GM19240 (cell line): ENCODE measurements around the gene MND1.
"Not testable (repeated sequence)": the region's sequence is repeated elsewhere in the genome, so short reads cannot be mapped to it uniquely, and the experiment has no call there.

ENCODE experiments used
- DNase-seq: peaks from one replicate; pipeline ENCODE4 v3.0.0; 2011; ENCODE audit warnings: low spot score; ENCODE audit not compliant: insufficient read length

MND1 gene

GRCh38 chr4:153401501-153401900 is 57.0 kb downstream of the MND1 start:
- DNase-seq: no peak

GRCh38 chr4:153402366-153402765 is 57.9 kb downstream of the MND1 start:
- no peak for DNase-seq

- DNase-seq: no peak
Measured at GRCh38 chr4:153403726-153404125, 59.2 kb downstream of the MND1 start.

GRCh38 chr4:153407906-153408305 is 63.4 kb downstream of the MND1 start:
- no peak for DNase-seq

- no peak for DNase-seq
Measured at GRCh38 chr4:153408932-153409331, 64.4 kb downstream of the MND1 start.

GRCh38 chr4:153409412-153409811 is 64.9 kb downstream of the MND1 start:
- no peak for DNase-seq

- DNase-seq: no peak
Measured at GRCh38 chr4:153409924-153410501, 65.5 kb downstream of the MND1 start.

- no peak for DNase-seq
Measured at GRCh38 chr4:153413842-153414241, 69.4 kb downstream of the MND1 start.

GRCh38 chr4:153416456-153416855 is 72.0 kb downstream of the MND1 start:
- DNase-seq: not testable (repeated sequence)

- DNase-seq: no peak
Measured at GRCh38 chr4:153418121-153418520, 73.6 kb downstream of the MND1 start.

GRCh38 chr4:153418558-153418957 is 74.1 kb downstream of the MND1 start:
- DNase-seq: no peak

GRCh38 chr4:153419029-153419428 is 74.5 kb downstream of the MND1 start:
- DNase-seq: no peak

- no peak for DNase-seq
Measured at GRCh38 chr4:153419673-153420278, 75.3 kb downstream of the MND1 start.

- DNase-seq: no peak
Measured at GRCh38 chr4:153420361-153420760, 75.9 kb downstream of the MND1 start.

- DNase-seq: no peak
Measured at GRCh38 chr4:153421941-153422340, 77.5 kb downstream of the MND1 start.

- DNase-seq: no peak
Measured at GRCh38 chr4:153426207-153426885, 81.9 kb downstream of the MND1 start.

- no peak for DNase-seq
Measured at GRCh38 chr4:153427363-153428071, 83.0 kb downstream of the MND1 start.

- DNase-seq: no peak
Measured at GRCh38 chr4:153428941-153429475, 84.5 kb downstream of the MND1 start.

- DNase-seq: peak; percentile 60
Measured at GRCh38 chr4:153432965-153433753, 88.7 kb downstream of the MND1 start.

- no peak for DNase-seq
Measured at GRCh38 chr4:153433754-153434105, 89.2 kb downstream of the MND1 start.

GRCh38 chr4:153434190-153434589 is 89.7 kb downstream of the MND1 start:
- DNase-seq: no peak
